GM23338 (cell line): ENCODE results near the gene CMBL. TPM values are rescaled to one million over a fixed set of nuclear protein-coding genes. Genes with fewer than 3 reads are reported as not detected.

ENCODE experiments used
- ATAC-seq: fragments of 200-7000 bp; cut with Tn5 transposase; 3 replicates; pipeline ENCODE4 v1.9.1; 2020
- DNase-seq: peaks from one replicate; pipeline ENCODE4 v3.0.0-alpha.2; 2015; ENCODE audit warnings: low spot score
- H2AFZ ChIP-seq: fragments of 200-600 bp; sonication (generic); 2 replicates; pipeline ENCODE4 v1.8.0; 2016; ENCODE audit warnings: antibody characterized with exemption, mild to moderate bottlenecking, moderate library complexity
- H3F3A ChIP-seq: fragments of 200-600 bp; sonication (generic); replicated peaks from 2 replicates; pipeline ENCODE4 v1.8.0; 2017; ENCODE audit warnings: antibody characterized with exemption, mixed run types, low read depth
- H3K27ac ChIP-seq: fragments of 200-600 bp; sonication (generic); 2 replicates; pipeline ENCODE4 v1.6.1; 2016; ENCODE audit warnings: low read depth
- H3K27me3 ChIP-seq: fragments of 200-600 bp; sonication (generic); 2 replicates; pipeline ENCODE4 v1.8.0; 2016; ENCODE audit warnings: mild to moderate bottlenecking, mixed run types, moderate library complexity; ENCODE audit not compliant: insufficient read depth
- H3K36me3 ChIP-seq: fragments of 200-600 bp; sonication (generic); 2 replicates; pipeline ENCODE4 v1.8.0; 2016; ENCODE audit warnings: mild to moderate bottlenecking; ENCODE audit not compliant: insufficient read depth
- H3K4me1 ChIP-seq: fragments of 200-600 bp; sonication (generic); 2 replicates; pipeline ENCODE4 v1.8.0; 2016; ENCODE audit warnings: mild to moderate bottlenecking, moderate library complexity; ENCODE audit not compliant: insufficient read depth
- H3K4me2 ChIP-seq: fragments of 200-600 bp; sonication (generic); 2 replicates; pipeline ENCODE4 v1.7.1; 2017; ENCODE audit warnings: mixed run types
- H3K4me3 ChIP-seq: fragments of 200-600 bp; sonication (generic); 2 replicates; pipeline ENCODE4 v1.6.1; 2016; ENCODE audit warnings: mixed run types
- H3K79me2 ChIP-seq: fragments of 200-600 bp; sonication (generic); replicated peaks from 2 replicates; pipeline ENCODE4 v1.8.0; 2017; ENCODE audit warnings: mild to moderate bottlenecking; ENCODE audit not compliant: insufficient read depth
- H3K9me2 ChIP-seq: fragments of 200-600 bp; sonication (generic); 2 replicates; pipeline ENCODE4 v1.8.0; 2017; ENCODE audit not compliant: insufficient read depth
- H4K20me1 ChIP-seq: fragments of 200-600 bp; sonication (generic); replicated peaks from 2 replicates; pipeline ENCODE4 v1.8.0; 2017; ENCODE audit warnings: mild to moderate bottlenecking; ENCODE audit not compliant: insufficient read depth
- H3K27ac Mint-ChIP-seq: 2 replicates; pipeline ENCODE4 v1.8.0; 2020; ENCODE audit warnings: inconsistent platforms, mild to moderate bottlenecking, moderate library complexity, mixed read lengths
- H3K27me3 Mint-ChIP-seq: 3 replicates; pipeline ENCODE4 v1.8.0; 2022; ENCODE audit warnings: low read depth, mild to moderate bottlenecking, moderate library complexity, mixed read lengths, inconsistent platforms; ENCODE audit not compliant: insufficient read depth, poor library complexity
- H3K36me3 Mint-ChIP-seq: 3 replicates; pipeline ENCODE4 v1.8.0; 2021; ENCODE audit warnings: low read depth, mild to moderate bottlenecking, inconsistent platforms, moderate library complexity, mixed read lengths
- H3K4me1 Mint-ChIP-seq: 3 replicates; pipeline ENCODE4 v1.8.0; 2020; ENCODE audit warnings: mild to moderate bottlenecking, inconsistent platforms, mixed read lengths
- H3K4me3 Mint-ChIP-seq: 3 replicates; pipeline ENCODE4 v1.8.0; 2021; ENCODE audit warnings: moderate library complexity, mild to moderate bottlenecking, inconsistent platforms, mixed read lengths
- H3K9me3 Mint-ChIP-seq: 3 replicates; pipeline ENCODE4 v1.8.0; 2020; ENCODE audit warnings: moderate library complexity, mild to moderate bottlenecking, inconsistent platforms, mixed read lengths
- CREB1 ChIP-seq: fragments of 250-450 bp; sonication (Bioruptor Pico); IDR thresholded peaks from 2 replicates; pipeline ENCODE4 v1.5.0; 2020; ENCODE audit warnings: low read depth, mild to moderate bottlenecking, moderate library complexity
- EZH2 ChIP-seq: fragments of 200-600 bp; sonication (generic); IDR thresholded peaks from one replicate; pipeline ENCODE4 v1.8.0; 2017; ENCODE audit warnings: antibody characterized with exemption, mild to moderate bottlenecking, low read depth; ENCODE audit not compliant: unreplicated experiment
- JUNB ChIP-seq: IDR thresholded peaks from one replicate; pipeline ENCODE4 v1.6.1; 2016; ENCODE audit warnings: antibody characterized with exemption; ENCODE audit not compliant: unreplicated experiment
- NANOG ChIP-seq: IDR thresholded peaks from 2 replicates; pipeline ENCODE4 v1.6.1; 2016; ENCODE audit warnings: antibody characterized with exemption, borderline replicate concordance
- POLR2AphosphoS5 ChIP-seq: IDR thresholded peaks from 2 replicates; pipeline ENCODE4 v1.6.1; 2016; ENCODE audit warnings: antibody characterized with exemption, low read depth
- STAT1 ChIP-seq: IDR thresholded peaks from one replicate; pipeline ENCODE4 v1.6.1; 2016; ENCODE audit warnings: antibody characterized with exemption; ENCODE audit not compliant: unreplicated experiment
- ZNF114 ChIP-seq: fragments of 250-450 bp; sonication (Bioruptor Pico); IDR thresholded peaks from 2 replicates; pipeline ENCODE4 v1.5.0; 2020; ENCODE audit warnings: mild to moderate bottlenecking, moderate library complexity
- ZNF331 ChIP-seq: fragments of 250-450 bp; sonication (Bioruptor Pico); IDR thresholded peaks from 2 replicates; pipeline ENCODE4 v1.5.0; 2020; ENCODE audit warnings: low read depth, mild to moderate bottlenecking, moderate library complexity
- polyA plus RNA-seq: library from polyadenylated mRNA; unstranded; fragments of >200 nt; fragmentation: Nextera tagmentation; extraction: Ambion mirVana; gene quantifications from 2 replicates; pipeline ENCODE4 v1.2.1, GENCODE V29; 2016
- total RNA-seq: library from RNA; depleted of rRNA; stranded (reverse); fragments of >200 nt; shearing (Covaris generic); gene quantifications from 2 replicates; pipeline ENCODE4 v1.2.3, GENCODE V29; 2014
- TF ChIP-seq, protein P1 (sequence below): IDR thresholded peaks from 2 replicates; pipeline ENCODE4 v1.6.1; 2016; ENCODE audit warnings: antibody characterized with exemption
- TF ChIP-seq, protein P2 (sequence below): IDR thresholded peaks from one replicate; pipeline ENCODE4 v1.6.1; 2018; ENCODE audit warnings: antibody characterized with exemption; ENCODE audit not compliant: unreplicated experiment
- TF ChIP-seq, protein P3 (sequence below), 2 experiments: fragments of 200-600 bp in 1 of 2; sonication (generic) in 1 of 2; conservative IDR thresholded peaks; 2 replicates each; pipeline versions ENCODE4 v1.5.1 to v1.6.1; 2016 to 2017; ENCODE audit warnings: antibody characterized with exemption in 2 of 2, low read depth in 2 of 2, mild to moderate bottlenecking in 2 of 2, moderate library complexity in 1 of 2
- TF ChIP-seq, protein P4 (sequence below): fragments of 250-450 bp; sonication (Bioruptor Pico); IDR thresholded peaks from 2 replicates; pipeline ENCODE4 v1.5.0; 2020; ENCODE audit warnings: mild to moderate bottlenecking, moderate library complexity

CMBL gene
- total and polyA plus RNA-seq, 2 experiments from 2014 or later = 13.2 to 24.1 TPM

DNA sequence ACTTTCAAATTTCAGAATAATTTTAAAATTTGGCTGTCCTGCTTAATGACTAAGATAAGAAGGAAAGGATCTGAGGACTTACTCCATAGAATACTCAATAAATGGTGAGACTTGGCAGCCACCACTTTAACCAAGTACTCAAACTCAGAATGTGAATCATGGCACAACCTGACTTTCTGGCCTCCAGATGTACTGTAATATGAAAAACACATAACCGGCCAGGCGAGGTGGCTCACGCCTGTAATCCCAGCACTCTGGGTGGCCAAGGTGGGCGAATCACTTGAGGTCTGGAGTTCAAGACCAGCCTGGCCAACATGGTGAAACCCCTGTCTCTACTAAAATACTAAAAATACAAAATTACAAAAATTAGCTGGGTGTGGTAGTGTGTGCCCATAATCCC is 35.8 kb upstream of the CMBL start (continued):
- TF ChIP-seq, protein P1, sequence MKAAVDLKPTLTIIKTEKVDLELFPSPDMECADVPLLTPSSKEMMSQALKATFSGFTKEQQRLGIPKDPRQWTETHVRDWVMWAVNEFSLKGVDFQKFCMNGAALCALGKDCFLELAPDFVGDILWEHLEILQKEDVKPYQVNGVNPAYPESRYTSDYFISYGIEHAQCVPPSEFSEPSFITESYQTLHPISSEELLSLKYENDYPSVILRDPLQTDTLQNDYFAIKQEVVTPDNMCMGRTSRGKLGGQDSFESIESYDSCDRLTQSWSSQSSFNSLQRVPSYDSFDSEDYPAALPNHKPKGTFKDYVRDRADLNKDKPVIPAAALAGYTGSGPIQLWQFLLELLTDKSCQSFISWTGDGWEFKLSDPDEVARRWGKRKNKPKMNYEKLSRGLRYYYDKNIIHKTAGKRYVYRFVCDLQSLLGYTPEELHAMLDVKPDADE = no peak

DNA sequence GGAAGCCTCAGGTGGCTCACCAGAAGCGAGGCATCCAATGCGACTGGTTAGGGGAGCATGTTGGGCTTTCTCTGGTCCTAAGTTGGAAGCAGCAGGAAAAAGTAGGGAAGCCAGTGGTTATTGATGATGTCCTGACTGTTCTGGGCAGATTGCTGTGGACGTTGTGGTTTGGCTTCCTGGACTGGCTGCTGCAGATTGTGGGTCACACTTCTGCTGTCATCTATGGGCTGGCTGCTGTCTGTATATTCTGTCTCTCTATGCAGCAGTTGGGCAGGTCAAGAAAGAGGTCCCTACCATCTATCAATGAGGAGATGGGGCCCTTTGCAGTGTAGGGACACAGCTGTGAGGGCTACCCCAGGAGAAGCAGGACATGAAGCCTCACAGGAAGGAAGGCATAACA is 32.3 kb upstream of the CMBL start:
- no peaks in the 10 kb centered on the region for H3K9me3 Mint-ChIP-seq
- DNase-seq (no peak), ATAC-seq (no peak)
- H3K4me3 Mint-ChIP-seq = no peak overlapping the region
- peaks cover 15% of the 10 kb centered on the region for H3K4me1 Mint-ChIP-seq
- Histone ChIP-seq H3K9me2 (no peaks in the 10 kb centered on the region), H3K27ac (no peak overlapping the region), H3F3A (0 out of 2 replicates have a peak, but pooled peaks cover 8% of the 10 kb centered on the region), H2AFZ (peak overlapping the region; percentile 97), H3K79me2 (no peaks in the 10 kb centered on the region), H3K4me1 (peaks cover 11% of the 10 kb centered on the region), H3K36me3 (no peaks in the 10 kb centered on the region), H3K27me3 (peaks cover 8% of the 10 kb centered on the region), H4K20me1 (no peaks in the 10 kb centered on the region; the same call in 1 of the 2 replicates), H3K4me3 (no peak overlapping the region), H3K4me2 (peak overlapping the region; percentile 67)
- no peaks in the 10 kb centered on the region; the same call in 2 of the 3 replicates for H3K36me3 Mint-ChIP-seq
- H3K27me3 Mint-ChIP-seq = peaks cover 9% of the 10 kb centered on the region
- H3K27ac Mint-ChIP-seq = peak overlapping the region; percentile 6; the same call in 1 of the 2 replicates
- TF ChIP-seq, protein P1 = no peak
- no peak for TF ChIP-seq EZH2
- TF ChIP-seq CREB1 (CRISPR knock-in tag) = no peak
- TF ChIP-seq, protein P2, sequence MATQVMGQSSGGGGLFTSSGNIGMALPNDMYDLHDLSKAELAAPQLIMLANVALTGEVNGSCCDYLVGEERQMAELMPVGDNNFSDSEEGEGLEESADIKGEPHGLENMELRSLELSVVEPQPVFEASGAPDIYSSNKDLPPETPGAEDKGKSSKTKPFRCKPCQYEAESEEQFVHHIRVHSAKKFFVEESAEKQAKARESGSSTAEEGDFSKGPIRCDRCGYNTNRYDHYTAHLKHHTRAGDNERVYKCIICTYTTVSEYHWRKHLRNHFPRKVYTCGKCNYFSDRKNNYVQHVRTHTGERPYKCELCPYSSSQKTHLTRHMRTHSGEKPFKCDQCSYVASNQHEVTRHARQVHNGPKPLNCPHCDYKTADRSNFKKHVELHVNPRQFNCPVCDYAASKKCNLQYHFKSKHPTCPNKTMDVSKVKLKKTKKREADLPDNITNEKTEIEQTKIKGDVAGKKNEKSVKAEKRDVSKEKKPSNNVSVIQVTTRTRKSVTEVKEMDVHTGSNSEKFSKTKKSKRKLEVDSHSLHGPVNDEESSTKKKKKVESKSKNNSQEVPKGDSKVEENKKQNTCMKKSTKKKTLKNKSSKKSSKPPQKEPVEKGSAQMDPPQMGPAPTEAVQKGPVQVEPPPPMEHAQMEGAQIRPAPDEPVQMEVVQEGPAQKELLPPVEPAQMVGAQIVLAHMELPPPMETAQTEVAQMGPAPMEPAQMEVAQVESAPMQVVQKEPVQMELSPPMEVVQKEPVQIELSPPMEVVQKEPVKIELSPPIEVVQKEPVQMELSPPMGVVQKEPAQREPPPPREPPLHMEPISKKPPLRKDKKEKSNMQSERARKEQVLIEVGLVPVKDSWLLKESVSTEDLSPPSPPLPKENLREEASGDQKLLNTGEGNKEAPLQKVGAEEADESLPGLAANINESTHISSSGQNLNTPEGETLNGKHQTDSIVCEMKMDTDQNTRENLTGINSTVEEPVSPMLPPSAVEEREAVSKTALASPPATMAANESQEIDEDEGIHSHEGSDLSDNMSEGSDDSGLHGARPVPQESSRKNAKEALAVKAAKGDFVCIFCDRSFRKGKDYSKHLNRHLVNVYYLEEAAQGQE = no peak
- no peak for TF ChIP-seq POLR2AphosphoS5
- TF ChIP-seq, protein P3, sequence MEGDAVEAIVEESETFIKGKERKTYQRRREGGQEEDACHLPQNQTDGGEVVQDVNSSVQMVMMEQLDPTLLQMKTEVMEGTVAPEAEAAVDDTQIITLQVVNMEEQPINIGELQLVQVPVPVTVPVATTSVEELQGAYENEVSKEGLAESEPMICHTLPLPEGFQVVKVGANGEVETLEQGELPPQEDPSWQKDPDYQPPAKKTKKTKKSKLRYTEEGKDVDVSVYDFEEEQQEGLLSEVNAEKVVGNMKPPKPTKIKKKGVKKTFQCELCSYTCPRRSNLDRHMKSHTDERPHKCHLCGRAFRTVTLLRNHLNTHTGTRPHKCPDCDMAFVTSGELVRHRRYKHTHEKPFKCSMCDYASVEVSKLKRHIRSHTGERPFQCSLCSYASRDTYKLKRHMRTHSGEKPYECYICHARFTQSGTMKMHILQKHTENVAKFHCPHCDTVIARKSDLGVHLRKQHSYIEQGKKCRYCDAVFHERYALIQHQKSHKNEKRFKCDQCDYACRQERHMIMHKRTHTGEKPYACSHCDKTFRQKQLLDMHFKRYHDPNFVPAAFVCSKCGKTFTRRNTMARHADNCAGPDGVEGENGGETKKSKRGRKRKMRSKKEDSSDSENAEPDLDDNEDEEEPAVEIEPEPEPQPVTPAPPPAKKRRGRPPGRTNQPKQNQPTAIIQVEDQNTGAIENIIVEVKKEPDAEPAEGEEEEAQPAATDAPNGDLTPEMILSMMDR (conservative IDR thresholded peaks at IDR 0.05; ENCODE audit: low read depth in 2 of 2) = no peak
- TF ChIP-seq, protein P4, sequence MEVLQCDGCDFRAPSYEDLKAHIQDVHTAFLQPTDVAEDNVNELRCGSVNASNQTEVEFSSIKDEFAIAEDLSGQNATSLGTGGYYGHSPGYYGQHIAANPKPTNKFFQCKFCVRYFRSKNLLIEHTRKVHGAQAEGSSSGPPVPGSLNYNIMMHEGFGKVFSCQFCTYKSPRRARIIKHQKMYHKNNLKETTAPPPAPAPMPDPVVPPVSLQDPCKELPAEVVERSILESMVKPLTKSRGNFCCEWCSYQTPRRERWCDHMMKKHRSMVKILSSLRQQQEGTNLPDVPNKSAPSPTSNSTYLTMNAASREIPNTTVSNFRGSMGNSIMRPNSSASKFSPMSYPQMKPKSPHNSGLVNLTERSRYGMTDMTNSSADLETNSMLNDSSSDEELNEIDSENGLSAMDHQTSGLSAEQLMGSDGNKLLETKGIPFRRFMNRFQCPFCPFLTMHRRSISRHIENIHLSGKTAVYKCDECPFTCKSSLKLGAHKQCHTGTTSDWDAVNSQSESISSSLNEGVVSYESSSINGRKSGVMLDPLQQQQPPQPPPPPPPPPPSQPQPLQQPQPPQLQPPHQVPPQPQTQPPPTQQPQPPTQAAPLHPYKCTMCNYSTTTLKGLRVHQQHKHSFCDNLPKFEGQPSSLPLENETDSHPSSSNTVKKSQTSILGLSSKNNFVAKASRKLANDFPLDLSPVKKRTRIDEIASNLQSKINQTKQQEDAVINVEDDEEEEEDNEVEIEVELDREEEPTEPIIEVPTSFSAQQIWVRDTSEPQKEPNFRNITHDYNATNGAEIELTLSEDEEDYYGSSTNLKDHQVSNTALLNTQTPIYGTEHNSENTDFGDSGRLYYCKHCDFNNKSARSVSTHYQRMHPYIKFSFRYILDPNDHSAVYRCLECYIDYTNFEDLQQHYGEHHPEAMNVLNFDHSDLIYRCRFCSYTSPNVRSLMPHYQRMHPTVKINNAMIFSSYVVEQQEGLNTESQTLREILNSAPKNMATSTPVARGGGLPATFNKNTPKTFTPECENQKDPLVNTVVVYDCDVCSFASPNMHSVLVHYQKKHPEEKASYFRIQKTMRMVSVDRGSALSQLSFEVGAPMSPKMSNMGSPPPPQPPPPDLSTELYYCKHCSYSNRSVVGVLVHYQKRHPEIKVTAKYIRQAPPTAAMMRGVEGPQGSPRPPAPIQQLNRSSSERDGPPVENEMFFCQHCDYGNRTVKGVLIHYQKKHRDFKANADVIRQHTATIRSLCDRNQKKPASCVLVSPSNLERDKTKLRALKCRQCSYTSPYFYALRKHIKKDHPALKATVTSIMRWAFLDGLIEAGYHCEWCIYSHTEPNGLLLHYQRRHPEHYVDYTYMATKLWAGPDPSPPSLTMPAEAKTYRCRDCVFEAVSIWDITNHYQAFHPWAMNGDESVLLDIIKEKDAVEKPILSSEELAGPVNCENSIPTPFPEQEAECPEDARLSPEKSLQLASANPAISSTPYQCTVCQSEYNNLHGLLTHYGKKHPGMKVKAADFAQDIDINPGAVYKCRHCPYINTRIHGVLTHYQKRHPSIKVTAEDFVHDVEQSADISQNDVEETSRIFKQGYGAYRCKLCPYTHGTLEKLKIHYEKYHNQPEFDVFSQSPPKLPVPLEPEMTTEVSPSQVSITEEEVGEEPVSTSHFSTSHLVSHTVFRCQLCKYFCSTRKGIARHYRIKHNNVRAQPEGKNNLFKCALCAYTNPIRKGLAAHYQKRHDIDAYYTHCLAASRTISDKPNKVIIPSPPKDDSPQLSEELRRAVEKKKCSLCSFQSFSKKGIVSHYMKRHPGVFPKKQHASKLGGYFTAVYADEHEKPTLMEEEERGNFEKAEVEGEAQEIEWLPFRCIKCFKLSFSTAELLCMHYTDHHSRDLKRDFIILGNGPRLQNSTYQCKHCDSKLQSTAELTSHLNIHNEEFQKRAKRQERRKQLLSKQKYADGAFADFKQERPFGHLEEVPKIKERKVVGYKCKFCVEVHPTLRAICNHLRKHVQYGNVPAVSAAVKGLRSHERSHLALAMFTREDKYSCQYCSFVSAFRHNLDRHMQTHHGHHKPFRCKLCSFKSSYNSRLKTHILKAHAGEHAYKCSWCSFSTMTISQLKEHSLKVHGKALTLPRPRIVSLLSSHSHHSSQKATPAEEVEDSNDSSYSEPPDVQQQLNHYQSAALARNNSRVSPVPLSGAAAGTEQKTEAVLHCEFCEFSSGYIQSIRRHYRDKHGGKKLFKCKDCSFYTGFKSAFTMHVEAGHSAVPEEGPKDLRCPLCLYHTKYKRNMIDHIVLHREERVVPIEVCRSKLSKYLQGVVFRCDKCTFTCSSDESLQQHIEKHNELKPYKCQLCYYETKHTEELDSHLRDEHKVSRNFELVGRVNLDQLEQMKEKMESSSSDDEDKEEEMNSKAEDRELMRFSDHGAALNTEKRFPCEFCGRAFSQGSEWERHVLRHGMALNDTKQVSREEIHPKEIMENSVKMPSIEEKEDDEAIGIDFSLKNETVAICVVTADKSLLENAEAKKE (CRISPR knock-in tag) = no peak
- TF ChIP-seq NANOG = no peak
- TF ChIP-seq ZNF114 = no peak
- no peak for TF ChIP-seq STAT1
- TF ChIP-seq JUNB = no peak
- no peak for TF ChIP-seq ZNF331 (CRISPR knock-in tag)
